SK-N-SH treated with all-trans-retinoic acid at 6 μM for 48 hours (cell line): ENCODE data around the gene SPTA1.

Experiments
- ATAC-seq: fragments of 200-7000 bp; cut with Tn5 transposase; 3 replicates; pipeline ENCODE4 v1.9.1; 2020; ENCODE audit warnings: mild to moderate bottlenecking, moderate library complexity
- ARNTL ChIP-seq: fragments of 450-650 bp; formaldehyde crosslinking; IDR thresholded peaks from 2 replicates; pipeline ENCODE4 v1.5.0; 2020; ENCODE audit warnings: low read depth, mild to moderate bottlenecking, moderate library complexity, borderline replicate concordance
- BACH2 ChIP-seq: fragments of 250-450 bp; sonication (Bioruptor Pico); IDR thresholded peaks from 2 replicates; pipeline ENCODE4 v1.9.0; 2021; ENCODE audit warnings: mild to moderate bottlenecking, borderline replicate concordance
- CSDC2 ChIP-seq: fragments of 250-450 bp; sonication (Bioruptor Pico); IDR thresholded peaks from 2 replicates; pipeline ENCODE4 v1.5.0; 2020; ENCODE audit warnings: mild to moderate bottlenecking, moderate library complexity
- CSRNP3 ChIP-seq: fragments of 250-450 bp; sonication (Bioruptor Pico); IDR thresholded peaks from 2 replicates; pipeline ENCODE4 v1.5.1; 2021; ENCODE audit warnings: mild to moderate bottlenecking, moderate library complexity
- ESRRG ChIP-seq: fragments of 250-450 bp; sonication (Bioruptor Pico); IDR thresholded peaks from 2 replicates; pipeline ENCODE4 v1.6.1; 2021; ENCODE audit warnings: mild to moderate bottlenecking
- GLIS3 ChIP-seq: fragments of 250-450 bp; sonication (Bioruptor Pico); IDR thresholded peaks from 2 replicates; pipeline ENCODE4 v1.5.0; 2020; ENCODE audit warnings: mild to moderate bottlenecking, moderate library complexity
- ISL1 ChIP-seq: fragments of 250-450 bp; sonication (Bioruptor Pico); IDR thresholded peaks from 2 replicates; pipeline ENCODE4 v2.1.2; 2022; ENCODE audit warnings: mild to moderate bottlenecking, moderate library complexity
- OSR1 ChIP-seq: fragments of 250-450 bp; sonication (Bioruptor Pico); IDR thresholded peaks from 2 replicates; pipeline ENCODE4 v1.8.0; 2022; ENCODE audit warnings: moderate library complexity, mild to moderate bottlenecking, inconsistent platforms
- POU6F1 ChIP-seq: fragments of 250-450 bp; sonication (Bioruptor Pico); IDR thresholded peaks from 2 replicates; pipeline ENCODE4 v1.8.0; 2021; ENCODE audit warnings: low read depth, mild to moderate bottlenecking, moderate library complexity, borderline replicate concordance
- PPARA ChIP-seq: fragments of 250-450 bp; sonication (Bioruptor Pico); IDR thresholded peaks from 2 replicates; pipeline ENCODE4 v1.5.0; 2020; ENCODE audit warnings: mild to moderate bottlenecking, borderline replicate concordance
- RARB ChIP-seq: fragments of 250-450 bp; sonication (Bioruptor Pico); IDR thresholded peaks from 2 replicates; pipeline ENCODE4 v1.8.0; 2021; ENCODE audit warnings: mild to moderate bottlenecking, moderate library complexity
- SNAI2 ChIP-seq: fragments of 250-450 bp; sonication (Bioruptor Pico); IDR thresholded peaks from 2 replicates; pipeline ENCODE4 v1.5.0; 2020; ENCODE audit warnings: mild to moderate bottlenecking, moderate library complexity
- TCF4 ChIP-seq: fragments of 250-450 bp; sonication (Bioruptor Pico); IDR thresholded peaks from 2 replicates; pipeline ENCODE4 v1.8.0; 2021; ENCODE audit warnings: mild to moderate bottlenecking, moderate library complexity, borderline replicate concordance
- TOX ChIP-seq: fragments of 250-450 bp; sonication (Bioruptor Pico); IDR thresholded peaks from 2 replicates; pipeline ENCODE4 v1.8.0; 2021; ENCODE audit warnings: mild to moderate bottlenecking, moderate library complexity, borderline replicate concordance
- TSHZ2 ChIP-seq: fragments of 250-450 bp; sonication (Bioruptor Pico); IDR thresholded peaks from 2 replicates; pipeline ENCODE4 v1.5.0; 2020; ENCODE audit warnings: mild to moderate bottlenecking, moderate library complexity
- ZC3H10 ChIP-seq: fragments of 250-450 bp; sonication (Bioruptor Pico); IDR thresholded peaks from 2 replicates; pipeline ENCODE4 v1.5.1; 2021; ENCODE audit warnings: mild to moderate bottlenecking, moderate library complexity
- ZFP3 ChIP-seq: fragments of 250-450 bp; sonication (Bioruptor Pico); IDR thresholded peaks from 2 replicates; pipeline ENCODE4 v1.5.0; 2020; ENCODE audit warnings: mild to moderate bottlenecking, moderate library complexity
- ZFP30 ChIP-seq: fragments of 450-650 bp; formaldehyde crosslinking; IDR thresholded peaks from 2 replicates; pipeline ENCODE4 v1.5.0; 2022; ENCODE audit warnings: mild to moderate bottlenecking, moderate library complexity
- ZNF565 ChIP-seq: fragments of 450-650 bp; formaldehyde crosslinking; conservative IDR thresholded peaks from 2 replicates; pipeline ENCODE4 v1.5.0; 2020; ENCODE audit warnings: low read depth, mild to moderate bottlenecking, moderate library complexity
- ZNF70 ChIP-seq: fragments of 450-650 bp; formaldehyde crosslinking; IDR thresholded peaks from 2 replicates; pipeline ENCODE4 v1.5.0; 2020; ENCODE audit warnings: mild to moderate bottlenecking, moderate library complexity
- ZNF8 ChIP-seq: fragments of 450-650 bp; formaldehyde crosslinking; IDR thresholded peaks from 2 replicates; pipeline ENCODE4 v1.5.0; 2020; ENCODE audit warnings: mild to moderate bottlenecking, moderate library complexity
- TF ChIP-seq, protein P1 (sequence below): fragments of 250-450 bp; sonication (Bioruptor Pico); IDR thresholded peaks from 2 replicates; pipeline ENCODE4 v1.5.1; 2020; ENCODE audit warnings: low read depth, mild to moderate bottlenecking, moderate library complexity
- TF ChIP-seq, protein P2 (sequence below): fragments of 250-450 bp; sonication (Bioruptor Pico); IDR thresholded peaks from 2 replicates; pipeline ENCODE4 v1.8.0; 2020; ENCODE audit warnings: mild to moderate bottlenecking, moderate library complexity, borderline replicate concordance

Gene SPTA1

DNA sequence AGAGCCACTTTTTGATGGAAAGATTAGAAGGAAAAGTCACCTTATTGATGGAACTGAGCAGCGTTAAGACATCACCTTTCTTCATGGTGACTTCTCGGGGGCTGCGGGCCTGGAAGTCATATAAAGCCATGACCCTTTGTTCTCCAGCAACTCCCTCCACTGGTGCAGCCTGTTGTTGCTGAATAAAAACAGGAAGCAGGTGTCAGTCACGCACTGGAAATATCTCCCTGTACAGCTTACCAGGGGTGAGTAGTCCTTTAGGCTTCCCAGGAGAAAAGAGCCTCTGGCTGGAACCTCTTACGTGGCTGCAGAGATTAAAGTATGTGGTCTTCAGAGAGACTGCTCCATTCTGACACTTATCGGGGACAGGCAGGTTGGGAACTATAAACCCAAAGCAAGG, 31.9 kb downstream of the SPTA1 start (continued):
- no peak for TF ChIP-seq TCF4
- TF ChIP-seq POU6F1 (CRISPR knock-in tag): no peak
- TF ChIP-seq OSR1 (CRISPR knock-in tag): no peak
- TF ChIP-seq ESRRG: no peak

GRCh38 chr1:158654086-158654485, 32.4 kb downstream of the SPTA1 start:
- no peak for ATAC-seq
- TF ChIP-seq GLIS3 (no peak), ZC3H10 (CRISPR knock-in tag) (no peak), TSHZ2 (CRISPR knock-in tag) (no peak), POU6F1 (CRISPR knock-in tag) (no peak), RARB (no peak), ARNTL (no peak), ZNF565 (CRISPR knock-in tag) (no peak), TCF4 (no peak), ZFP30 (CRISPR knock-in tag) (no peak), ESRRG (no peak), ZNF8 (no peak), PPARA (CRISPR knock-in tag) (no peak), TOX (CRISPR knock-in tag) (no peak), ISL1 (CRISPR knock-in tag) (no peak), CSRNP3 (CRISPR knock-in tag) (no peak), ZFP3 (no peak), ZNF70 (no peak)
- TF ChIP-seq, protein P1, sequence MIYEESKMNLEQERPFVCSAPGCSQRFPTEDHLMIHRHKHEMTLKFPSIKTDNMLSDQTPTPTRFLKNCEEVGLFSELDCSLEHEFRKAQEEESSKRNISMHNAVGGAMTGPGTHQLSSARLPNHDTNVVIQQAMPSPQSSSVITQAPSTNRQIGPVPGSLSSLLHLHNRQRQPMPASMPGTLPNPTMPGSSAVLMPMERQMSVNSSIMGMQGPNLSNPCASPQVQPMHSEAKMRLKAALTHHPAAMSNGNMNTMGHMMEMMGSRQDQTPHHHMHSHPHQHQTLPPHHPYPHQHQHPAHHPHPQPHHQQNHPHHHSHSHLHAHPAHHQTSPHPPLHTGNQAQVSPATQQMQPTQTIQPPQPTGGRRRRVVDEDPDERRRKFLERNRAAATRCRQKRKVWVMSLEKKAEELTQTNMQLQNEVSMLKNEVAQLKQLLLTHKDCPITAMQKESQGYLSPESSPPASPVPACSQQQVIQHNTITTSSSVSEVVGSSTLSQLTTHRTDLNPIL (CRISPR knock-in tag): no peak
- TF ChIP-seq, all 23 proteins: peak for 0

GRCh38 chr1:158652721-158653334, 33.7 kb downstream of the SPTA1 start:
- peak; percentile 79 for ATAC-seq
- no peak for TF ChIP-seq GLIS3
- TF ChIP-seq ZC3H10 (CRISPR knock-in tag): no peak
- TF ChIP-seq SNAI2: no peak
- TF ChIP-seq ZNF70: no peak
- TF ChIP-seq, protein P2, sequence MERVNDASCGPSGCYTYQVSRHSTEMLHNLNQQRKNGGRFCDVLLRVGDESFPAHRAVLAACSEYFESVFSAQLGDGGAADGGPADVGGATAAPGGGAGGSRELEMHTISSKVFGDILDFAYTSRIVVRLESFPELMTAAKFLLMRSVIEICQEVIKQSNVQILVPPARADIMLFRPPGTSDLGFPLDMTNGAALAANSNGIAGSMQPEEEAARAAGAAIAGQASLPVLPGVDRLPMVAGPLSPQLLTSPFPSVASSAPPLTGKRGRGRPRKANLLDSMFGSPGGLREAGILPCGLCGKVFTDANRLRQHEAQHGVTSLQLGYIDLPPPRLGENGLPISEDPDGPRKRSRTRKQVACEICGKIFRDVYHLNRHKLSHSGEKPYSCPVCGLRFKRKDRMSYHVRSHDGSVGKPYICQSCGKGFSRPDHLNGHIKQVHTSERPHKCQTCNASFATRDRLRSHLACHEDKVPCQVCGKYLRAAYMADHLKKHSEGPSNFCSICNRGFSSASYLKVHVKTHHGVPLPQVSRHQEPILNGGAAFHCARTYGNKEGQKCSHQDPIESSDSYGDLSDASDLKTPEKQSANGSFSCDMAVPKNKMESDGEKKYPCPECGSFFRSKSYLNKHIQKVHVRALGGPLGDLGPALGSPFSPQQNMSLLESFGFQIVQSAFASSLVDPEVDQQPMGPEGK (CRISPR knock-in tag): no peak
- TF ChIP-seq RARB: no peak
- TF ChIP-seq TOX (CRISPR knock-in tag): no peak
- no peak for TF ChIP-seq TSHZ2 (CRISPR knock-in tag)
- TF ChIP-seq ZFP3: no peak
- TF ChIP-seq BACH2 (CRISPR knock-in tag): no peak
- no peak for TF ChIP-seq PPARA (CRISPR knock-in tag)
- TF ChIP-seq CSDC2 (CRISPR knock-in tag): no peak
- no peak for TF ChIP-seq TCF4
- TF ChIP-seq, protein P1 (CRISPR knock-in tag): no peak
- no peak for TF ChIP-seq ESRRG
